Endodermal cell (in vitro differentiated cells): Measurements from ENCODE around the gene OGDHL. TPM values are rescaled to one million over a fixed set of nuclear protein-coding genes. Genes with fewer than 3 reads are reported as not detected.

Experiments used
- DNase-seq: peaks from one replicate; pipeline ENCODE4 v3.0.0-alpha.2; 2017
- H3K27ac ChIP-seq: 2 replicates; pipeline ENCODE4 v1.5.1; 2013; ENCODE audit warnings: mild to moderate bottlenecking, low read depth, low read length, moderate library complexity
- H3K27me3 ChIP-seq: 2 replicates; pipeline ENCODE4 v1.6.1; 2013; ENCODE audit warnings: mild to moderate bottlenecking, low read length, moderate library complexity; ENCODE audit not compliant: insufficient read depth, control insufficient read depth, poor library complexity, severe bottlenecking
- H3K36me3 ChIP-seq: 2 replicates; pipeline ENCODE4 v1.7.0; 2013; ENCODE audit warnings: mild to moderate bottlenecking, low read length, moderate library complexity; ENCODE audit not compliant: control insufficient read depth, insufficient read depth
- H3K4me1 ChIP-seq: one replicate; pipeline ENCODE4 v1.7.0; 2013; ENCODE audit warnings: low read length; ENCODE audit not compliant: control insufficient read depth, insufficient read depth
- H3K4me3 ChIP-seq: 2 replicates; pipeline ENCODE4 v1.5.1; 2013; ENCODE audit warnings: mild to moderate bottlenecking, low read length, moderate library complexity
- H3K9ac ChIP-seq: 2 replicates; pipeline ENCODE4 v1.6.1; 2013; ENCODE audit warnings: mild to moderate bottlenecking, low read length, moderate library complexity; ENCODE audit not compliant: poor library complexity, severe bottlenecking; ENCODE audit errors: extremely low read depth
- H3K9me3 ChIP-seq: 2 replicates; pipeline ENCODE4 v1.6.1; 2013; ENCODE audit warnings: mild to moderate bottlenecking, low read length, moderate library complexity; ENCODE audit not compliant: control insufficient read depth
- H3K27ac Mint-ChIP-seq: 2 replicates; pipeline ENCODE4 v1.8.0; 2020; ENCODE audit warnings: mixed read lengths
- H3K27me3 Mint-ChIP-seq: 2 replicates; pipeline ENCODE4 v1.8.0; 2021; ENCODE audit warnings: mild to moderate bottlenecking, mixed read lengths; ENCODE audit not compliant: insufficient read depth
- H3K36me3 Mint-ChIP-seq: 2 replicates; pipeline ENCODE4 v1.8.0; 2020; ENCODE audit warnings: low read depth, mixed read lengths
- H3K4me1 Mint-ChIP-seq: 2 replicates; pipeline ENCODE4 v1.8.0; 2020; ENCODE audit warnings: mixed read lengths
- H3K4me3 Mint-ChIP-seq: 2 replicates; pipeline ENCODE4 v1.8.0; 2020; ENCODE audit warnings: mild to moderate bottlenecking, moderate library complexity, mixed read lengths
- H3K9me3 Mint-ChIP-seq: 2 replicates; pipeline ENCODE4 v1.8.0; 2020; ENCODE audit warnings: mild to moderate bottlenecking, mixed read lengths
- WGBS, 2 experiments: methylation state at CpG; one replicate each; pipeline versions ENCODE4 v1.1.5 to v1.1.7; 2013; ENCODE audit warnings: missing lambda C conversion rate in 2 of 2, mixed read lengths in 1 of 2; ENCODE audit not compliant: insufficient coverage in 1 of 2, insufficient read length in 1 of 2; 5-methylcytosine and 5-hydroxymethylcytosine counted together
- long read RNA-seq, 4 experiments: library from polyadenylated mRNA in 2 of 4; library from RNA in 1 of 4; library from capped mRNA in 1 of 4; stranded (forward) in 3 of 4; unstranded in 1 of 4; transcript quantifications; one replicate each; pipeline ENCODE4 v2.0.0, GENCODE V29; 2020 to 2021; ENCODE audit warnings: inconsistent platforms in 1 of 4
- polyA plus RNA-seq, 2 experiments: library from polyadenylated mRNA; stranded (reverse); fragments of 50-300 nt; gene quantifications; one replicate each; pipeline ENCODE4 v1.2.3, GENCODE V29; 2013
- total RNA-seq, 2 donors: library from RNA; stranded (reverse); fragmentation: NEBNext Ultra II Directional in 1 of 2; extraction: Animal tissue kit (Norgen Biotek cat#: 25700) in 1 of 2; gene quantifications; 2 replicates in 1 of 2; 3 replicates in 1 of 2; pipeline ENCODE4 v1.2.1, GENCODE V29; 2021
- TF ChIP-seq, protein P1 (sequence below): fragments of 200-600 bp; sonication (generic); conservative IDR thresholded peaks from 2 replicates; pipeline ENCODE4 v1.5.0; 2021; ENCODE audit warnings: antibody characterized with exemption, mild to moderate bottlenecking

OGDHL gene
- 10 to 100 TPM; 13.0 to 14.6 TPM for total RNA-seq
- polyA plus RNA-seq (2013, experiment 1 of 2) = 7.3 TPM
- polyA plus RNA-seq (2013, experiment 2 of 2) = 5.5 TPM
- long read RNA-seq, experiment 1, partial matches to known transcripts = 1 of 3 reads
- long read RNA-seq, experiment 1, other reads (novel, unspliced or antisense) = 1 of 3 reads
- long read RNA-seq, experiment 2, transcript OGDHL-201 (23 exons, 3,704 nt) = major isoform, 10 of 22 reads
- long read RNA-seq, experiment 2, partial matches to known transcripts = 3 of 22 reads
- long read RNA-seq, experiment 2, other reads (novel, unspliced or antisense) = 9 of 22 reads
- long read RNA-seq, experiment 3, transcript OGDHL-201 (23 exons, 3,704 nt) = major isoform, 40 of 90 reads
- long read RNA-seq, experiment 3, partial matches to known transcripts = 9 of 90 reads
- long read RNA-seq, experiment 3, other reads (novel, unspliced or antisense) = 38 of 90 reads
- long read RNA-seq, experiment 4 = 0 reads

DNA sequence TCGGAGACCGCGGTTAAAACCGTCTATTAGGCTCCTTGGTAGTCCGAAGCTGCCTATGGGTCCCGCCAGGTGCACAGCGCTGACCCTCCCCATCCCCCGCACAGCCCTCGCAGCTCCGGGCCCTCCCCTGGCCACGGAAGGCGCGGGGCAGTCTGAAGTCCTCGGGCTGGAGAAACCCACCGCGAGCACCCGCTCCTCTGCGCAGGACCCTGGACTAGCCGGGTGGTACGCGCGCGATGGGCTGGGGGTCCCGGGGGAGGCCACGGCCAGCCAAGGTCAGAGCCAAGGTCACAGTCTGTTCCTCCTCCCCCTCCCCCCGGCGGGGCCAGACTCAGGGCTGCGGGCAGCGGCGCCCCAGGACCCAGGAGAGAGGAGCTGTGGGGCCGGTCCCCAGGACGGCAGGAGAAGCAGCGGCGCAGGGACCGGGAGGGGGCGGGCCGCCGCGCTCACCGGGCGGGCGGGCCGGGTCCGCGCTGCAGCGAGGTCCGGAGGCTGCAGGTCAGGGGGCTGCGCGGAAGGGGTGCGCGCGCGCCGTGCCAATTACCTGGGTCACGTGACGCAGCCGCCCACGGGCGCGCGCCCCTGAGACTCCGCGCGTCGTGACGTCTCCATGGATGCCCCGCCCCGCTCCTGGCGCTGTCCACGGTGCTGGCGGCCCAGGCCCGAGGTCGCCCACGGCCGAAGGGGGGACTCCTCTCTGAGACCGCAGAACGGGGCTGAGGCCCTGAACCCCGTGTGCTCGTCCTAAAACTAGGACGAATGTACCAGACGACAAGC is at the start of gene OGDHL:
TSS of gene OGDHL (minus strand) at position 535 of the 777 bp plus-strand sequence. CDS start 3,731 bp downstream, outside the sequence.
- Histone ChIP-seq H3K9ac (no peak within 1 kb of the TSS), H3K4me3 (peak within 1 kb of the TSS; percentile 77), H3K36me3 (no peaks in the 10 kb centered on the region), H3K27me3 (no peaks in the 10 kb centered on the region), H3K9me3 (peaks cover 6% of the 10 kb centered on the region), H3K27ac (no peak within 1 kb of the TSS), H3K4me1 (no peaks in the 10 kb centered on the region)
- Mint-ChIP-seq H3K27ac (no peak within 1 kb of the TSS), H3K36me3 (no peaks in the 10 kb centered on the region), H3K9me3 (peaks cover 3% of the 10 kb centered on the region), H3K27me3 (peaks cover 9% of the 10 kb centered on the region), H3K4me1 (peaks cover 7% of the 10 kb centered on the region), H3K4me3 (peak within 1 kb of the TSS; percentile 62)
- 2 to 3% methylated on average over 29 to 81 of the region's 81 CpGs for WGBS, 2 experiments
- DNase-seq = peak; percentile 93
- TF ChIP-seq, protein P1, sequence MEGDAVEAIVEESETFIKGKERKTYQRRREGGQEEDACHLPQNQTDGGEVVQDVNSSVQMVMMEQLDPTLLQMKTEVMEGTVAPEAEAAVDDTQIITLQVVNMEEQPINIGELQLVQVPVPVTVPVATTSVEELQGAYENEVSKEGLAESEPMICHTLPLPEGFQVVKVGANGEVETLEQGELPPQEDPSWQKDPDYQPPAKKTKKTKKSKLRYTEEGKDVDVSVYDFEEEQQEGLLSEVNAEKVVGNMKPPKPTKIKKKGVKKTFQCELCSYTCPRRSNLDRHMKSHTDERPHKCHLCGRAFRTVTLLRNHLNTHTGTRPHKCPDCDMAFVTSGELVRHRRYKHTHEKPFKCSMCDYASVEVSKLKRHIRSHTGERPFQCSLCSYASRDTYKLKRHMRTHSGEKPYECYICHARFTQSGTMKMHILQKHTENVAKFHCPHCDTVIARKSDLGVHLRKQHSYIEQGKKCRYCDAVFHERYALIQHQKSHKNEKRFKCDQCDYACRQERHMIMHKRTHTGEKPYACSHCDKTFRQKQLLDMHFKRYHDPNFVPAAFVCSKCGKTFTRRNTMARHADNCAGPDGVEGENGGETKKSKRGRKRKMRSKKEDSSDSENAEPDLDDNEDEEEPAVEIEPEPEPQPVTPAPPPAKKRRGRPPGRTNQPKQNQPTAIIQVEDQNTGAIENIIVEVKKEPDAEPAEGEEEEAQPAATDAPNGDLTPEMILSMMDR = peak; percentile 8

DNA sequence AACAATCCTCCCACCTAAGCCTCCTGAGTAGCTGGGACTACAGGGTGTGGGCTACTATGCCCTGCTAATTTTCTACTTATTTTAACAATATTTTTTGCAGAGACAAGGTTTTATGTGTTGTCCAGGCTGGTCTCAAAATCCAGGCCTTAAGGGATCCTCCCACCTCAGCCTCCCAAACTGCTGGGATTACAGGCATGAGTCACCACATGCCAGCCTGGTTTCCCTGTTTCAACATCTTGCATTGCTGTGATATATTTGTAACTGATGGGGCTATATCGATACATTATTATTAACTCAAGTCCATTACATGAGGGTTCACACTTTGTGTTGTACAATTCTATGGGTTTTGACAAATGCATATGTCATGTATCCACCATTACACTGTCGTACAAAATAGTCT is 41.9 kb upstream of the OGDHL start:
- Histone ChIP-seq H3K4me3 (no peak overlapping the region), H3K9me3 (peaks cover 6% of the 10 kb centered on the region), H3K4me1 (no peaks in the 10 kb centered on the region), H3K27ac (no peak overlapping the region), H3K27me3 (no peaks in the 10 kb centered on the region), H3K9ac (no peak overlapping the region), H3K36me3 (no peaks in the 10 kb centered on the region)
- Mint-ChIP-seq H3K4me1 (no peaks in the 10 kb centered on the region), H3K27ac (no peak overlapping the region), H3K27me3 (no peaks in the 10 kb centered on the region), H3K9me3 (peaks cover 11% of the 10 kb centered on the region), H3K4me3 (no peak overlapping the region), H3K36me3 (no peaks in the 10 kb centered on the region)
- DNase-seq = no peak
- 90 to 91% methylated on average over 2 of the region's 2 CpGs for WGBS, 2 experiments
- TF ChIP-seq, protein P1 = no peak

- Mint-ChIP-seq H3K36me3 (no peaks in the 10 kb centered on the region), H3K4me1 (no peaks in the 10 kb centered on the region), H3K9me3 (no peaks in the 10 kb centered on the region), H3K4me3 (no peak overlapping the region), H3K27me3 (no peaks in the 10 kb centered on the region), H3K27ac (no peak overlapping the region)
- no peak for DNase-seq
- TF ChIP-seq, protein P1 = no peak
- H3K4me3 ChIP-seq = no peak overlapping the region
- H3K27me3 ChIP-seq = no peaks in the 10 kb centered on the region
- H3K36me3 ChIP-seq = no peaks in the 10 kb centered on the region
- 85 to 100% methylated on average over 1 to 4 of the region's 4 CpGs for WGBS, 2 experiments
- no peaks in the 10 kb centered on the region for H3K9me3 ChIP-seq
- H3K4me1 ChIP-seq = no peaks in the 10 kb centered on the region
- H3K9ac ChIP-seq = no peak overlapping the region
- no peak overlapping the region for H3K27ac ChIP-seq
These were observed 36.2 kb upstream of the OGDHL start for GRCh38 chr10:49798275-49798674.
